Measurements from ENCODE around the gene IGFBP2. TPM values are rescaled to one million over a fixed set of nuclear protein-coding genes. Genes with fewer than 3 reads are reported as not detected.

IGFBP2 gene
- total and polyA plus RNA-seq, 2 experiments from 2014 or later: 451 to 476 TPM

DNA sequence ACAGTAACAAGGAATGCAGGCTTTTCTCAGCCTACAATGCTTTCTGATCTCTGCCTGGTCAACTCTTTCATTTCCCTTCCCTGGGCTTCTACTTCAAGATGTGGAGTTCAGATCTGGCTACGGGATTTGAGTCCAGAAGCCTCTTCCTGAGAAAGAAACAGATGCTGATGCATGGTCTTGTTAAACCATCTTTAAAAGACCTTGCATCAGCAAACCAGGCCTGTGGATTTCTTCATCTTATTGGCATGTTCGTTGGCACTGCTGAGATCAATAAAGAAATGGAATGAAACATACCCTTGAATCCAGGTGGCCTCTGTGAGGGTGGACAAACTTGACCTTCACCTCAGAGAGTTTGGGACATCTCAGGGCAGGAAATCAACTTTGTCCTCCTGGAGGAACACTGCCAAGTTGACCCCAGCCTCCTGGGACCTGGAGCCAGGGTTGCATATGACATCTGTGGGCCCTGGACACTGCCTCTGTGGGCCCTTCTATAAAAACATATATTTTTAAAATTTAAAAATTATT is 21.4 kb downstream of the IGFBP2 start:
- no peak overlapping the region for H3K27ac ChIP-seq
- DNase-seq (ENCODE audit: low read depth in 1 of 2, low spot score in 1 of 2): no peak
- H3K36me3 ChIP-seq: no peaks in the 10 kb centered on the region
- no peaks in the 10 kb centered on the region for H3K27me3 ChIP-seq
- H3K4me1 ChIP-seq (ENCODE audit: low read depth): peaks cover 6% of the 10 kb centered on the region
- no peak overlapping the region for H3K4me3 ChIP-seq
- H3K9me3 ChIP-seq (ENCODE audit: low read depth): no peaks in the 10 kb centered on the region
- TF ChIP-seq, protein P1, sequence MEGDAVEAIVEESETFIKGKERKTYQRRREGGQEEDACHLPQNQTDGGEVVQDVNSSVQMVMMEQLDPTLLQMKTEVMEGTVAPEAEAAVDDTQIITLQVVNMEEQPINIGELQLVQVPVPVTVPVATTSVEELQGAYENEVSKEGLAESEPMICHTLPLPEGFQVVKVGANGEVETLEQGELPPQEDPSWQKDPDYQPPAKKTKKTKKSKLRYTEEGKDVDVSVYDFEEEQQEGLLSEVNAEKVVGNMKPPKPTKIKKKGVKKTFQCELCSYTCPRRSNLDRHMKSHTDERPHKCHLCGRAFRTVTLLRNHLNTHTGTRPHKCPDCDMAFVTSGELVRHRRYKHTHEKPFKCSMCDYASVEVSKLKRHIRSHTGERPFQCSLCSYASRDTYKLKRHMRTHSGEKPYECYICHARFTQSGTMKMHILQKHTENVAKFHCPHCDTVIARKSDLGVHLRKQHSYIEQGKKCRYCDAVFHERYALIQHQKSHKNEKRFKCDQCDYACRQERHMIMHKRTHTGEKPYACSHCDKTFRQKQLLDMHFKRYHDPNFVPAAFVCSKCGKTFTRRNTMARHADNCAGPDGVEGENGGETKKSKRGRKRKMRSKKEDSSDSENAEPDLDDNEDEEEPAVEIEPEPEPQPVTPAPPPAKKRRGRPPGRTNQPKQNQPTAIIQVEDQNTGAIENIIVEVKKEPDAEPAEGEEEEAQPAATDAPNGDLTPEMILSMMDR (IDR thresholded peaks at IDR 0.05; ENCODE audit: low read depth, low read length): no peak

DNA sequence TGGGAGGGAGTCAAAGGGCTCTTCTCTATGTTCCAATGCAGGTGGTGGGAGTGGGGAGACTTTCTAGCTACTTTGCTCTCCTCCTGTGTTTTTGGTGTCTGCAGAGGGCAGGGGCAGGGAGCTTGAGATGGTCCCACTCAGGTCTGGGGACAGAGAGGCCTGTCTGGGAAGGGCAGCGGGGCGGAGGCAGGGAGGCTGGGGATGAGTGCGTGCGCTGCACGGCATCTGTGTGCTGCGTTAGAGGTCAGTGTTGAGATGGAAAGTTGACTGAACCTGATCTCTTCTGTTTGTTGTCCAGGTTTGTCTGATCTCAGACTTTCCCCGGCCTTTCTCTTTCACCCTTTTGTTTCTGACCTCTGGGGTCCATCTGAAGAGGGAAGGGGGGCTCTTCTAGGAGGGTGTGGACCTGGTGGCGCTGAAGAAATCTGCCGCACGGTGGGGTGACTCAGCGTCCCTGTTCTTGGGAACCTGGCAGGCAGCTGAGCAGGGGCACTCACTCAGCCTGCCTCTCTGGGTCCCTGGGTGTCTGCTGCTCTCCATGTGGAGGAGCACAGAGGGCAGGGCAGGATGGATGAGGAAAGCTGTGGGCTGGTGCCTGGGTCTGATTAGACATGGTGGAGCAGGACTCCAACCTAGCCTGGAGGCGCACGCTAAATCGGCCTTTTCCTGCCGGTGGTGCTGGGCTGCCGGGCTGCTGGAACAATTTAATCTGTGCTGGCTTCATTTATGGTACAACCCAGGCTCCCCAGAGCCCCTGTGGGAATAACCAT is 24.1 kb downstream of the IGFBP2 start:
- Histone ChIP-seq H3K4me1 (ENCODE audit: low read depth) (no peaks in the 10 kb centered on the region), H3K9me3 (ENCODE audit: low read depth) (no peaks in the 10 kb centered on the region), H3K4me3 (no peak overlapping the region), H3K36me3 (peaks cover 5% of the 10 kb centered on the region), H3K27me3 (no peaks in the 10 kb centered on the region), H3K27ac (no peak overlapping the region)
- no peak for DNase-seq (ENCODE audit: low read depth in 1 of 2, low spot score in 1 of 2)
- TF ChIP-seq, protein P1 (IDR thresholded peaks at IDR 0.05; ENCODE audit: low read depth, low read length): no peak

DNA sequence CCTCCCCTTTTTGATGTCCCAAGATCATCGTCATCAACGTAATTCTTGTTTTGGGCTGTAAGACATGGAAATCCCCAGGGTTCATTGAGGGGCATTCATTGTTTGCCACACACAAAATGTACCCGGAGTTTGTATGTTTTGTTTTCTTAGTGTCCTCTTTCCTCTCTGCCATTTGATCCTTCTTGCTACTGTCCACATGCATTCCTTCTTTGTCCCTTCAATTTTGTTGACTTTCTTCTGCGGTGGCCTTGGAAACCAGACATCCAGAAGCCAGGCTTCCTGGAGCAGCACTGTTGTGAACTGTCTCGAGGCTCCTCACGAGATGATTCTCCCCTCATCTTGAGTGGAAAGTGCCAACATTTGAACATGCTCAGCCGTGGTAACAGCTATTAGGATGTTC is 24.8 kb downstream of the IGFBP2 start:
- Histone ChIP-seq H3K36me3 (peaks cover 6% of the 10 kb centered on the region), H3K4me3 (no peak overlapping the region), H3K27ac (no peak overlapping the region), H3K4me1 (ENCODE audit: low read depth) (no peaks in the 10 kb centered on the region), H3K9me3 (ENCODE audit: low read depth) (no peaks in the 10 kb centered on the region), H3K27me3 (no peaks in the 10 kb centered on the region)
- TF ChIP-seq, protein P1 (IDR thresholded peaks at IDR 0.05; ENCODE audit: low read depth, low read length): no peak
- no peak for DNase-seq (ENCODE audit: low read depth in 1 of 2, low spot score in 1 of 2)

DNA sequence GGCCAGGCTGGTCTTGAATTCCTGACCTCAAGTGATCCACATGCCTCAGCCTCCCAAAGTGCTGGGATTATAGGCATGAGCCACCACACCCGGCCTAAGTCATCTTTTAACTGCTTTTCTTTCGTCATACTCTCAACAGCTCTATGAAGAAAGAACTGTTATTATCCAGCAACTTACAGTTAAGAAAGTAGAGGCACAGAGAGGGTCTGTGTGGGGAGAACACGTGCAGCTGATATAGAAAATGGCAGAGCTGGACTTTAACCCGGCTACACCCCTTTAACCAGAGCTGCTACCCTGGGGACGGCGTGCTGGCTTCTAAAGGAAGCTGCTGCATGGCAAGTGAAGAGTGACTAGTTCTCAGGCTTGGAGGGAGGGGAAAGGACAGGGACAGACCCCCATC is 25.5 kb downstream of the IGFBP2 start:
- no peak for DNase-seq (ENCODE audit: low read depth in 1 of 2, low spot score in 1 of 2)
- H3K9me3 ChIP-seq (ENCODE audit: low read depth): no peaks in the 10 kb centered on the region
- peaks cover 6% of the 10 kb centered on the region for H3K36me3 ChIP-seq
- no peak overlapping the region for H3K27ac ChIP-seq
- H3K27me3 ChIP-seq: no peaks in the 10 kb centered on the region
- TF ChIP-seq, protein P1 (IDR thresholded peaks at IDR 0.05; ENCODE audit: low read depth, low read length): no peak
- no peak overlapping the region for H3K4me3 ChIP-seq
- no peaks in the 10 kb centered on the region for H3K4me1 ChIP-seq (ENCODE audit: low read depth)

DNA sequence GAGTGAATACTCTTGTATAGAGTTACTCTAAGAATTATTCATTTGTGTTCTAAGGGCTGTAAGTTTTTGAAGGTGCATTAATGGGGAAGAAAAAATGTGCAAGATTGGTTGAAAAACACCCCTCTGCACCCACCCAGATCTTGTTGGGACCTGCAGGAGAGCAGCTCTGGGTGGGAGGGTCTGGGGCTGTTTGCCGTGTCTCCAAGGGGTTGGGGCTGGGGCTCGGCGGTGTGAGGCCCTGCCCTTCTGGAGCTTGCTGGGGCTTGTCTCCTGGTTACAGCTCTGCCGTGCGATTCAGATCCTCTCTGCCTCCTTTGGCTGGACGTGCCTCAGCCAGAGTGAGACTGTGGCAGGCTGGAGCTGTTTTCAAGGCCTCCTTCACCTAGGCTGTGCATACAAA is 26.1 kb downstream of the IGFBP2 start:
- no peaks in the 10 kb centered on the region for H3K27me3 ChIP-seq
- TF ChIP-seq, protein P1 (IDR thresholded peaks at IDR 0.05; ENCODE audit: low read depth, low read length): no peak
- no peak for DNase-seq (ENCODE audit: low read depth in 1 of 2, low spot score in 1 of 2)
- H3K27ac ChIP-seq: no peak overlapping the region
- peaks cover 6% of the 10 kb centered on the region for H3K36me3 ChIP-seq
- no peak overlapping the region for H3K4me3 ChIP-seq
- no peaks in the 10 kb centered on the region for H3K9me3 ChIP-seq (ENCODE audit: low read depth)
- H3K4me1 ChIP-seq (ENCODE audit: low read depth): no peaks in the 10 kb centered on the region

Measured in cardiac muscle cell (in vitro differentiated cells and primary cell).